ENCODE data around the gene KAT6B.

KAT6B gene

DNA sequence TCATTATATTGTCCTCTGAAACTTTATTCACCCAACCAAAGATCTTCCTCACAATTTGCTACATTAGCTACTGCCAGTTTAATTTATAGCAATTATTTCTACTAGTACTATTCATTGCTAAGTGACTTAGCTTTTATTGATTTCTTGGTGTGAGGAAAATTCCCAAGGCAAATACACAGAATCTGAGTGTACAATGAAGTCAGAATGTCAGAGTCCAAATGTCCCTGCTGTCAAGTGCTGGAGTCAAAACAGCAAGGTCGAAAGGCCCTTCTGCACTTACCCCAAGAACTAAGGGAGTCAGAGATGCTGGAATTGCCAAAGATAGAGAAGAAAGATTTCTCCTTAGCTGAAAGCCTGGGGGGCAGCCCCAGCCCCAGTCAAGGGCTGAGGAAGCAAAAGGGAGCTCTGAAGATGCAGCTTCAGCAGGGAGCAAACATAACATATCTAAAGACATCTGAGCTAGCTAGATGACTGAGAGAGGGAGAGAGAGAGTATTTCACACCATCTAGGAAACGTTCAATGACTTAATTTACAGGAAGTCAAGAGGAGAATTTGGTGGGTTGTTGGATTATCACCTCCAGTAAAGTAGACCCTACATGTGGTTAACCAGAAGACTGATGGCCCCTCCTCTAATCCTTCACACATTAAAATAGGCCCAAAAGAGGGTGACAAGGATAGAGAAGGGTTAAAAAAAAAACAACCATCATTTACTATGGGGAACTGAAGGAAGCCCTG lies 248.5 kb downstream of the KAT6B start:
- no peak for DNase-seq

DNA sequence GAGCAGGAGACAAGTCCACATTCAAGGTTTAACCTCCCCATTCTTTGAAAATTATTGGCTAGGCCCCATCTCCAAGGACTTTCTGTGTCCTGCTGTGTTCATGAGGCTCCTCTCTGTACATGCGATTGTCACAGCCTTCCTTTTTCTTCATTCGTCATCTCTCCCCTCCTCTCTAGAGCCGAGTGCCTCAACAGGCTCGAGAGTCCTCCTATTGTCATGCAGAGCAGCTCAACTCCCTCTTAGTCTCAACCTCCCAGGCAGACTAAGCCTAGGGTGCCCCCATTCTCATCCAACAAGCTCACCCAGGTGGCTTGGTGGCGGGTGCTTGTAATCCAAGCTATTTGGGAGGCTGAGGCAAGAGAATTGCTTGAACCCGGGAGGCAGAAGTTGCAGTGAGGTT lies 249.9 kb downstream of the KAT6B start:
- no peak for DNase-seq

GRCh38 chr10:75079436-75080083 lies 253.2 kb downstream of the KAT6B start:
- no peak for DNase-seq

DNA sequence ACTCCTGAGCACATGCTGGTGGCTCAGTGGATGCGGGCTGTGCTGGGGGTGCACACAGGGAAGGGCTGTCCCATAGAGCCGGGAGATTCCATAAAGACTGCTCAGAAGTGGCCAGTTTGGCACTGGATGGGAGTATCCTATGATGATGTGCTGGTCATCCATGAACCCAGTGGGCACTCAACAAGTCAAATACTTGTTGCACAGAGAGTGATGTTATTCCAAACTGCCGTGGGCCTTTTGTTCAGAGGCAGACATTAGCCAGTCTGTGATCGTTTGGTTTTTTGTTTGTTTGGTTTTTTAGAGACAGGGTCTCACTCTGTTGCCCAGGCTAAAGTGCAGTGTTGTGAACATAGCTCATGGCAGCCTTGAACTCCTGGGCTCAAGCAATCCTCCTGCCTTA lies 254.2 kb downstream of the KAT6B start:
- no peak for DNase-seq

GRCh38 chr10:75081379-75081778 lies 255.0 kb downstream of the KAT6B start:
- DNase-seq, result no peak

All from activated effector memory CD4-positive, alpha-beta T cell treated with Interleukin-2 at 50 U/mL for 16 hours (primary cell).